Aorta (tissue), 5 donors: ENCODE measurements around the gene CLCN2. TPM values are rescaled to one million over a fixed set of nuclear protein-coding genes. Genes with fewer than 3 reads are reported as not detected.
A peak's percentile ranks its signal among the peaks of the same experiment; 100 is the strongest.
"Not testable (repeated sequence)": the region's sequence is repeated elsewhere in the genome, so short reads cannot be mapped to it uniquely, and the experiment has no call there.

ENCODE experiments used
- ATAC-seq: fragments of 200-7000 bp; cut with Tn5 transposase; one replicate; pipeline ENCODE4 v1.9.1; 2022; ENCODE audit warnings: moderate library complexity; ENCODE audit not compliant: low FRiP score
- DNase-seq, 2 donors: peaks; one replicate each; pipeline ENCODE4 v3.0.0-alpha.2; 2020
- H3K27ac ChIP-seq, 2 donors: one replicate each; pipeline ENCODE4 v1.5.1; 2013; ENCODE audit warnings: low read length in 2 of 2, mild to moderate bottlenecking in 2 of 2, moderate library complexity in 2 of 2, control low read depth in 1 of 2, inconsistent platforms in 1 of 2, low read depth in 1 of 2
- H3K27me3 ChIP-seq, 2 donors: one replicate each; pipeline ENCODE4 v1.6.1; 2013; ENCODE audit warnings: control low read depth in 1 of 2, low read length in 1 of 2, mild to moderate bottlenecking in 1 of 2, moderate library complexity in 1 of 2; ENCODE audit not compliant: insufficient read depth in 2 of 2, control insufficient read depth in 1 of 2
- H3K36me3 ChIP-seq, 2 donors: one replicate each; pipeline ENCODE4 v1.6.1; 2013; ENCODE audit warnings: control low read depth in 1 of 2, low read length in 1 of 2, mild to moderate bottlenecking in 1 of 2; ENCODE audit not compliant: insufficient read depth in 2 of 2, control insufficient read depth in 1 of 2
- H3K4me1 ChIP-seq, 2 donors: one replicate each; pipeline ENCODE4 v1.6.1; 2013; ENCODE audit warnings: low read length in 2 of 2, control low read depth in 1 of 2, mild to moderate bottlenecking in 1 of 2, moderate library complexity in 1 of 2; ENCODE audit not compliant: insufficient read depth in 2 of 2, control insufficient read depth in 1 of 2
- H3K4me3 ChIP-seq, 2 donors: one replicate each; pipeline ENCODE4 v1.5.1; 2013; ENCODE audit warnings: low read length in 2 of 2, control low read depth in 1 of 2, mild to moderate bottlenecking in 1 of 2
- H3K9me3 ChIP-seq: one replicate; pipeline ENCODE4 v1.6.1; 2013; ENCODE audit warnings: mild to moderate bottlenecking, low read length; ENCODE audit not compliant: control insufficient read depth
- WGBS, 2 donors: extraction: QIAGEN DNeasy Blood & Tissue Kit; methylation state at CpG; one replicate each; pipeline ENCODE4 v1.1.7; 2013; 5-methylcytosine and 5-hydroxymethylcytosine counted together
- intact Hi-C, 2 donors: fragments of 100-400 bp; cut with DNase I; formaldehyde crosslinking; loops; one replicate each; pipeline versions ENCODE4 v1.14.2 to v1.15.0; 2022
- polyA plus RNA-seq, 2 donors: library from polyadenylated mRNA; stranded (reverse); fragments of 200-250 nt; gene quantifications; one replicate each; pipeline ENCODE4 v1.2.3, GENCODE V29; 2013
- total RNA-seq, 2 donors: library from RNA; stranded (reverse); fragmentation: NEBNext Ultra II Directional; extraction: Animal tissue kit (Norgen Biotek cat#: 25700); gene quantifications; one replicate each; pipeline ENCODE4 v1.2.1, GENCODE V29; 2021
- donor health status: healthy with polysubstance abuse.
- donor health status: Bipolar disorder and iron deficiency.
- donor health status: DM: no; HTN: no; CAD: no.
- donor health status: DM: no; HTN: no; CAD: no.
- donor health status: DM: yes; HTN: yes; CAD: no.

Gene CLCN2
- total and polyA plus RNA-seq, 4 donors: 4.1 to 14.5 (median 5.4) TPM

GRCh38 chr3:184344579-184345316 is 16.7 kb downstream of the CLCN2 start:
- H3K36me3 ChIP-seq: peaks cover 0 to 6% of the 10 kb centered on the region in 2 donors
- H3K4me1 ChIP-seq: no peaks in the 10 kb centered on the region
- no peak overlapping the region for H3K4me3 ChIP-seq
- H3K9me3 ChIP-seq: no peaks in the 10 kb centered on the region
- WGBS, 2 donors: 70 to 73% methylated on average over 24 of the region's 24 CpGs
- H3K27ac ChIP-seq: no peak overlapping the region
- ATAC-seq (no peak), DNase-seq (peak in 1 of 2 donors; percentile 40)
- intact Hi-C loops: no loop called here
- no peaks in the 10 kb centered on the region for H3K27me3 ChIP-seq

GRCh38 chr3:184343200-184343876 is 18.1 kb downstream of the CLCN2 start:
- H3K9me3 ChIP-seq: no peaks in the 10 kb centered on the region
- peaks cover 0 to 6% of the 10 kb centered on the region in 2 donors for H3K36me3 ChIP-seq
- DNase-seq: no peak
- H3K27me3 ChIP-seq: no peaks in the 10 kb centered on the region
- intact Hi-C loops: no loop called here
- no peak overlapping the region for H3K4me3 ChIP-seq
- WGBS, 2 donors: 38 to 48% methylated on average over 5 of the region's 5 CpGs
- H3K4me1 ChIP-seq: no peaks in the 10 kb centered on the region
- H3K27ac ChIP-seq: no peak overlapping the region
- ATAC-seq: no peak

- intact Hi-C loops: no loop called here
- Histone ChIP-seq H3K36me3 (peaks cover 0 to 6% of the 10 kb centered on the region in 2 donors), H3K9me3 (no peaks in the 10 kb centered on the region), H3K27ac (no peak overlapping the region), H3K4me3 (no peak overlapping the region), H3K27me3 (no peaks in the 10 kb centered on the region), H3K4me1 (no peaks in the 10 kb centered on the region)
- no peak for ATAC-seq
- DNase-seq: peak in 1 of 2 donors; percentile 42
- 85 to 87% methylated on average over 7 of the region's 7 CpGs for WGBS, 2 donors
Measured at GRCh38 chr3:184341925-184342324, 19.5 kb downstream of the CLCN2 start.

GRCh38 chr3:184339451-184340135 is 21.8 kb downstream of the CLCN2 start:
- H3K4me1 ChIP-seq, H3K36me3 ChIP-seq, H3K9me3 ChIP-seq, DNase-seq, H3K4me3 ChIP-seq, H3K27ac ChIP-seq, H3K27me3 ChIP-seq, ATAC-seq: not testable (repeated sequence)
- WGBS, 2 donors: 73 to 82% methylated on average over 19 of the region's 19 CpGs
- intact Hi-C loops: loop anchor here in 1 of 2 donors (2.0 kb wide), 1 partner anchor 21 kb away; the partner anchor contains the start of genes CLCN2 and POLR2H

GRCh38 chr3:184339001-184339400 is 22.4 kb downstream of the CLCN2 start:
- Histone ChIP-seq H3K4me3 (peak overlapping the region in 1 of 2 donors; percentile 27), H3K36me3 (peaks cover 0 to 2% of the 10 kb centered on the region in 2 donors), H3K27ac (peak overlapping the region in 1 of 2 donors; percentile 49), H3K27me3 (no peaks in the 10 kb centered on the region), H3K4me1 (no peaks in the 10 kb centered on the region), H3K9me3 (no peaks in the 10 kb centered on the region)
- ATAC-seq (no peak), DNase-seq (peak in 1 of 2 donors; percentile 49)
- WGBS, 2 donors: 13 to 16% methylated on average over 8 of the region's 8 CpGs
- intact Hi-C loops: loop anchor here in 1 of 2 donors (2.0 kb wide), 1 partner anchor 22 kb away; the partner anchor contains the start of genes CLCN2 and POLR2H

GRCh38 chr3:184338511-184338945 is 22.9 kb downstream of the CLCN2 start:
- Histone ChIP-seq H3K9me3 (no peaks in the 10 kb centered on the region), H3K36me3 (peaks cover 0 to 2% of the 10 kb centered on the region in 2 donors), H3K4me1 (no peaks in the 10 kb centered on the region), H3K27me3 (no peaks in the 10 kb centered on the region), H3K4me3 (peak overlapping the region in 1 of 2 donors; percentile 27), H3K27ac (peak overlapping the region; percentile 23 to 94)
- ATAC-seq (peak; percentile 64), DNase-seq (peak; percentile 89 to 97)
- intact Hi-C loops: loop anchor here in 1 of 2 donors (2.0 kb wide), 1 partner anchor 22 kb away; the partner anchor contains the start of genes CLCN2 and POLR2H
- 6 to 7% methylated on average over 32 to 37 of the region's 37 CpGs for WGBS, 2 donors

GRCh38 chr3:184337981-184338380 is 23.4 kb downstream of the CLCN2 start:
- Histone ChIP-seq H3K4me1 (no peaks in the 10 kb centered on the region), H3K27me3 (no peaks in the 10 kb centered on the region), H3K4me3 (peak overlapping the region in 1 of 2 donors; percentile 19), H3K9me3 (no peaks in the 10 kb centered on the region), H3K36me3 (no peaks in the 10 kb centered on the region), H3K27ac (peak overlapping the region; percentile 23 to 94)
- intact Hi-C loops: loop anchor here in 1 of 2 donors (1.0 to 2.0 kb wide), 2 partner anchors 23 to 24 kb away; partner anchors contain the start of genes CLCN2, EIF4G1 and POLR2H
- WGBS, 2 donors: 8 to 10% methylated on average over 7 of the region's 7 CpGs
- DNase-seq: no peak
- no peak for ATAC-seq

- Histone ChIP-seq H3K4me1 (no peaks in the 10 kb centered on the region), H3K27ac (peak within 1 kb of the TSS; percentile 78 to 94), H3K9me3 (no peaks in the 10 kb centered on the region), H3K27me3 (no peaks in the 10 kb centered on the region), H3K4me3 (peak within 1 kb of the TSS; percentile 19 to 73), H3K36me3 (peaks cover 0 to 3% of the 10 kb centered on the region in 2 donors)
- intact Hi-C loops: loop anchor here in 1 of 2 donors (1.0 kb wide), 1 partner anchor 23 kb away; the partner anchor contains the start of gene EIF4G1
- 3 to 5% methylated on average over 6 of the region's 6 CpGs for WGBS, 2 donors
- DNase-seq (peak; percentile 84 to 89), ATAC-seq (peak; percentile 75)
Measured at GRCh38 chr3:184337399-184337714, 24.0 kb downstream of the CLCN2 start, which contains the start of gene FAM131A. Gene FAM131A, plus strand, starts transcription at chr3:184337600. Its CDS starts 31 bp downstream, at chr3:184337631.
